Activated T-cell treated with anti-CD3 and anti-CD28 coated beads for 4 hours (primary cell): ENCODE measurements around the gene CABP2.
"Not testable (repeated sequence)": the region's sequence is repeated elsewhere in the genome, so short reads cannot be mapped to it uniquely, and the experiment has no call there.

Experiments
- DNase-seq: peaks from one replicate; pipeline ENCODE4 v3.0.0-alpha.2; 2020

CABP2 gene

GRCh38 chr11:67538823-67539505 is 15.7 kb upstream of the CABP2 start:
- no peak for DNase-seq

GRCh38 chr11:67538306-67538705 is 15.1 kb upstream of the CABP2 start:
- no peak for DNase-seq

GRCh38 chr11:67535561-67535960 is 12.3 kb upstream of the CABP2 start:
- no peak for DNase-seq

GRCh38 chr11:67534070-67534679 is 10.9 kb upstream of the CABP2 start:
- DNase-seq = no peak

GRCh38 chr11:67532889-67533288 is 9.6 kb upstream of the CABP2 start:
- no peak for DNase-seq

- DNase-seq = no peak
Observed at GRCh38 chr11:67530282-67530592, 7.0 kb upstream of the CABP2 start.

GRCh38 chr11:67528376-67528775 is 5.1 kb upstream of the CABP2 start:
- no peak for DNase-seq

GRCh38 chr11:67525275-67525976 is 2.2 kb upstream of the CABP2 start:
- no peak for DNase-seq

GRCh38 chr11:67524480-67524808 is 1.2 kb upstream of the CABP2 start:
- DNase-seq = no peak

- no peak for DNase-seq
Observed at GRCh38 chr11:67523556-67524479, 572 bp upstream of the CABP2 start.

GRCh38 chr11:67522338-67522737 is 908 bp downstream of the CABP2 start:
- DNase-seq = no peak

- no peak for DNase-seq
Observed at GRCh38 chr11:67521924-67522323, 1.3 kb downstream of the CABP2 start.

- no peak for DNase-seq
Observed at GRCh38 chr11:67520856-67521824, 2.1 kb downstream of the CABP2 start.

- DNase-seq = no peak
Observed at GRCh38 chr11:67519726-67520125, 3.5 kb downstream of the CABP2 start.

GRCh38 chr11:67517784-67518552 is 5.3 kb downstream of the CABP2 start:
- DNase-seq = no peak

GRCh38 chr11:67516806-67517205 is 6.4 kb downstream of the CABP2 start:
- no peak for DNase-seq

- no peak for DNase-seq
Observed at GRCh38 chr11:67514116-67514515, 9.1 kb downstream of the CABP2 start.

- DNase-seq = not testable (repeated sequence)
Observed at GRCh38 chr11:67511558-67511957, 11.7 kb downstream of the CABP2 start.

- no peak for DNase-seq
Observed at GRCh38 chr11:67510023-67510345, 13.3 kb downstream of the CABP2 start.

- DNase-seq = peak; percentile 99
Observed at GRCh38 chr11:67508486-67509121, 14.6 kb downstream of the CABP2 start.

- peak; percentile 89 for DNase-seq
Observed at GRCh38 chr11:67507864-67508485, 15.3 kb downstream of the CABP2 start, which contains the start of gene CDK2AP2. Gene CDK2AP2, minus strand, starts transcription at chr11:67508162. Its CDS starts 80 bp downstream, at chr11:67508082.
